Omental fat pad (tissue), 4 donors: ENCODE measurements around the gene FDPS. TPM values are rescaled to one million over a fixed set of nuclear protein-coding genes. Genes with fewer than 3 reads are reported as not detected.
A peak's percentile ranks its signal among the peaks of the same experiment; 100 is the strongest.

Source experiments
- ATAC-seq: fragments of 150-250 bp; one replicate; pipeline ENCODE4 v1.9.1; 2016; ENCODE audit warnings: mild to moderate bottlenecking, moderate library complexity; ENCODE audit not compliant: low FRiP score
- DNase-seq: peaks from one replicate; pipeline ENCODE4 v3.0.0-alpha.2; 2019; ENCODE audit warnings: low spot score
- CTCF ChIP-seq, 3 donors: fragments of 450-650 bp; IDR thresholded peaks; one replicate each; pipeline ENCODE4 v1.5.1; 2016 to 2017; ENCODE audit warnings: antibody characterized with exemption in 3 of 3, mild to moderate bottlenecking in 3 of 3, moderate library complexity in 2 of 3
- total RNA-seq, 4 donors: library from RNA; depleted of rRNA; stranded (reverse); fragments of >200 nt; gene quantifications; one replicate each; pipeline ENCODE4 v1.1.0, GENCODE V29; 2016

Gene FDPS
- total RNA-seq, 4 donors from 2014 or later = 73.9 to 151 (median 87.7) TPM

GRCh38 chr1:155320252-155320651 is 11.6 kb downstream of the FDPS start:
- no peak for TF ChIP-seq CTCF (IDR thresholded peaks at IDR 0.05)
- no peak for DNase-seq
- no peak for ATAC-seq

GRCh38 chr1:155320661-155321617 is 12.3 kb downstream of the FDPS start, which contains the start of gene RUSC1:
Gene RUSC1, plus strand, starts transcription at chr1:155320894. Its CDS starts 880 bp downstream, at chr1:155321774.
- DNase-seq (peak; percentile 55), ATAC-seq (no peak)
- TF ChIP-seq CTCF (IDR thresholded peaks at IDR 0.05) = no peak

- DNase-seq = no peak
- no peak for TF ChIP-seq CTCF (IDR thresholded peaks at IDR 0.05)
- no peak for ATAC-seq
Observed at GRCh38 chr1:155321639-155322503, 13.2 kb downstream of the FDPS start.

- ATAC-seq (no peak), DNase-seq (no peak)
- TF ChIP-seq CTCF (IDR thresholded peaks at IDR 0.05) = no peak
Observed at GRCh38 chr1:155322571-155322952, 13.9 kb downstream of the FDPS start.

GRCh38 chr1:155322953-155323728 is 14.5 kb downstream of the FDPS start:
- TF ChIP-seq CTCF (IDR thresholded peaks at IDR 0.05) = peak in 2 of 3 donors; percentile 86 to 93
- DNase-seq = peak; percentile 76
- peak; percentile 72 for ATAC-seq

- peak; percentile 62 for ATAC-seq
Observed at GRCh38 chr1:155323729-155324036, 15.0 kb downstream of the FDPS start.

More at GRCh38 chr1:155323729-155324036, 15.0 kb downstream of the FDPS start:
- no peak for TF ChIP-seq CTCF (IDR thresholded peaks at IDR 0.05)
- DNase-seq = no peak
